UCSD-AML1 (cell line): Measurements from ENCODE around the gene ACER3.
A peak's percentile ranks its signal among the peaks of the same experiment; 100 is the strongest.
"Not testable (repeated sequence)": the region's sequence is repeated elsewhere in the genome, so short reads cannot be mapped to it uniquely, and the experiment has no call there.

ENCODE experiments used
- DNase-seq: peaks from one replicate; lab custom pipeline; 2025; ENCODE audit not compliant: unreplicated experiment; lab: John Stamatoyannopoulos, UW

ACER3 gene

DNA sequence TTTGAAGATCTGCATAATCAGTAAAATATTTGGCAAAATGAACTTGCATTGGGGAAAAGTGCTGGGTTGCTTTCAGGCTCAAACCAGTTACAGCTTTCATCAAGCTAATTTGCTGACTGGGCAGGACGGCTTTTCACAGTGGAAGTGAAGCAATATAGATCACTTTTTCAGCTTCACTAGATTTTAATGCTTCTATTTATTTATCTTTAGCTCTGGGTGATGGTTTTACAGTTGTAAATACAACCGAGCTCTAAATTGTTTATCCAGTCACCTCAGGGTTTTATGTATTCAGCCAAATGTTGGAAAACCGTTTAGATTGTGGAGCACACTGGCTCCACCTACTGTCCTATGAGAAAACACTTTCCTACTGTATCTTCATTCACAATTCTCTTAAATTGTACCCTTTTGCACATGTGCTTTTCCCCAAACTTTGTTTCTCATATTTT lies 58.2 kb downstream of the ACER3 start:
- DNase-seq = no peak

DNA sequence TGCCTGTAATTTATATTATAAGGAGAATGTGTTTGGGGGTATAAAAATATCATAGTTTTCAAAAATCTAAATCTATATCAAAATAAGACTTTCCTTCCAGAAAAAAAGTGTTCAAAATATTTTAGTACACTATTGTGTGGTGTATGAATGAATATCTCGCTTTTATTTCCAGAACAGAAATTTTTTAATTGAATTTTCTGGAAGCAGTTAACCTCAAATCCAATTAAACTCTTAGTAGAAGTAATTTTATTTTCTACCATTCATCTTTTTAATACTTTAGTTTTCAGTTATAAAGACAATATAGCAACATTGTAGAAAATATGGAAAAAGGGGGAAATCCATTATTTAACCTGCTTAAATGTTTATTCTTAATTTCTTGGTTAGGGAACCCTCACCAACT lies 58.7 kb downstream of the ACER3 start:
- DNase-seq = no peak

DNA sequence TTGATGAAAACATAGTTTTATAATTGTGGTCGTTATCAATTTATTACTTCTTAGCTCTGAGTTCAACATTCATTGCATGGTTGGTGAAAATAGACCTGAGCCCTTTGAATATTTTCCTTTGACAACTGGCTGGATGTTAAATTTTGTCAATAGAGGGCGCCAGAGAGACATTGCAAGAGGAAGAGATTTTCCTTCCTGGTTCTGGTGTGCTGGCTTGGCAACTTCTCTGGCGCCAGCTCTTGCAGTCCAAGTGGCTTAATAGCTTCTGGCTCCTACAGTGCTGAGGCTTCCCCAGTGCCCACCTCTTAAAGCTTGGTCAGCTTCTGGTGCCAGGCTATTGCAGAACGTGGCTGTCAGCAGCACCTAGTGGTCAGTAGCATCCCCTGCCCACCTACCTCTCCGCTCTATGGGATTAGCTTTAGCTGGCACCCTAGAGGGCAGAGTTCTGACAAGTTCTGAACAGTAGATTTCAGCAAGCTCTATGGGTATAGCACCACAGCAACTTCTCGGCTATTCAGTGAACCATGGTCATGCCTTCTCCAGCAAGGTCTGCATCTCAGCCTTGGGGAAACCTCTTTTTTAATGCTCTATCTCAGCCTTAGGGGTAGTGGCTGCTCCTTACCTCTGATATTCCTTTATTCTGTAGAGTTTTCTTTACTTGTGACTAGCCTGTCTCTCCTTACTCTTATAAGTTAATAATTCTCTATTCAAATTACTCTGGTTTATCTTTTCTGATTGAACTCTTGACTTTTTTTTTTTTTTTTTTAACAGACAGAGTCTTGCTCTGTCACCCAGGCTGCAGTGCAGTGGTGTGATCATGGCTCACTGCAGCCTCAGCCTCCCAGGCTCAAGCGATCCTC lies 59.4 kb downstream of the ACER3 start:
- peak; percentile 56 for DNase-seq

DNA sequence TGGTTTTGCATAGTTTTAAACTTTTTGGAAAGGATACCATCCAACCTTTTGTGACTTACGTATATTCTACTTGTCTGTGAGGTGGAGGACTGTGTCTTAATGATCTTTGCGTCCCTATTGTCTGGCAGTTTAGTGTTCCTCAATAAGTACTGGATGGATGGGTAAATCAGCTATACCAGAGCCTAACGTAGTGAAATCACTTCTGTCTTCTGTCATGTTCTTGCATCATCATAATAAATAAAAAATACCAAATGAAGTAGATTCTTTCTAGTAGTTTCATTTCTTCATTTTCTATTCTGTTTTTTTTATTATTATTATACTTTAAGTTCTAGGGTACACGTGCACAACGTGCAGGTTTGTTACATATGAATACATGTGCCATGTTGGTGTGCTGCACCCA lies 66.4 kb downstream of the ACER3 start:
- no peak for DNase-seq

DNA sequence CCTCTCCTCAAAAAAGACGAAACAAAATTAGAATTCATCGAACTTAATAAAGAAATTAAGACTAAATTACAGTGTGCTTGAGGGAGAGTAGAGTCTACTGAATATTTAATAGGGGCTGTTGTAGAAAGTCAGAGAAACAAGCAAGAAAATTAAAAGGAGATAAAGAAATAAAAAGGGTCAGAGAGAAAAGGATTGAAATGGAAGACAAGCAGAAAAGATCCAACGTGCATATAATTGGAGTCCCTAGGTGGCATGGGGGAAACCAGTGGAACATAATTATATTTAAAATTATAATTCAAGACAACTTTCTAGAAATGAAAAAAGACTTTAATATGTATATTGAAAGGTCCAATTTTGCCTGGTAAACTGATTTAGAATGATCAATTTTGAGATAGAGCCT lies 74.3 kb downstream of the ACER3 start:
- DNase-seq = no peak

DNA sequence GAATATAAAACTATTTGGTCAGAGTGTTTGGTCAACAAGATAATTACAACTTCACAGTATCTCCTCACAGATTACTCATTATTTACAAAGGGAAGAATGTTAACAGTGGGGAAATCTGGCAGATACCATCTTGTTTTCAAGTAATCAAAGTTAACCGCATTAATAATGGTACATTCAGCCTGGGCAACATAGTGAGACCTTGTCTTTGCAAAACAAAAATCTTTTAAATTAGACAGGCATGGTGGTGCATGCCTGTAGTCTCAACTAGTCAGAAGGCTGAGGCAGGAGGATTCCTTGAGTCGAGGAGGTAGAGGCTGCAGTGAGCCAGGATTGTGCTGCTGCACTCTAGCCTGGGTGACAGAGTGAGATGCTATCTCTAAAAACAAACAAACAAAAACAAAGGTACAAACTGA lies 78.5 kb downstream of the ACER3 start:
- no peak for DNase-seq

DNA sequence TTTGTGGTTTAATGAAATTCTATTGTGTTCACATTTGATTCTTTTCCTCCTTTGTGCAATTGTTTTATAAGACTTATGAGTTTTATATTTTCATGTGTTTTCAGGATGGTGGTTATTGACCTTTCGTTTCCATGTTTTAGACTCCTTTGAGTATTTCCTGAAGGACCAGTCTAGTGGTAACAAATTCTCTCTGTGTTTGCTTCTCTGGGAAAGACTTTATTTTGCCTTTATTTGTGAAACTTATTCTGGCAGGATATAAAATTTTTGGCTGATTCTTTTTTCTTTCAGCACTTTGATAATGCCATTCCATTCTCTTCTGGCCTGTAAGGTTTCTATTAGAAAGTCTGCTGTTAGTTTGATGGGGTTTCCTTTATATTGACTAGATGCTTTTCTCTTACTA lies 83.5 kb downstream of the ACER3 start:
- no peak for DNase-seq

DNA sequence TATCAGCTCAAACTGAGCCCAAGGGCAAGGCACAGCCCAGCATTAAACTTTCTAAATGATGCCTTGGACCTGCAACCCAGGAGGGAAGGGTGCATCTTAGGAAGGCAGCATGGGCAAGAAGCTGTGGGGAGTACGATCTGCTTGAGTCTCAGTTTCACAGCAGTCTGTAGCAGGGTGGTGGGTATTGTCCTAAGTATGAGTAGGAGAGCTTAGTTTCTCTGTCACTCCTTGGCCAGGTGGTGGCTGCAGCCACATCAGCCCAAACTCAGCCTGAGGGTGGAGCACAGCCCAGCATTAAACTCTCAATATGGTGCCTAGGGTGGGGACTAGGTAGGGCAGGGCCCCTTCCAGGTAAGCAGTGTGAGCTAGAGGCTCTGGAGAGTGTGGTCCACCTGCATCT lies 85.5 kb downstream of the ACER3 start:
- DNase-seq = no peak

DNA sequence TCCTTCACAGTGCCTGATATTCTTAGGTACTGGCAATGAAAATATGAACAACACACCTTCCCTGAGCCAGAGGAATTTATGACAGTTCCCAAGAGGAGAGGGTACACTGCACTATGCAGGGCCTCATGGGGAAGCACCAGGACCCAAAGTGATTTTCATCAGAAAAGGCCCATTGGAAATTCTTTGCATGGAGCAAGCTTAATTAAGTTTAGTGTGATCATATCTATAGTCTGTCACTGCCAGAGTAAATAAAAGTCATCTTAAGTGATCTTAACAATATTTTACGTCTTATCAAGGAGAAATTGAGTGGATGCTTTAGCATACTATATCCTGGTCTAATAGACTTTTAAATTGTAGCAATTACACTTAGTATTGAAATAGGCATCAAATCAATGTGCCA lies 86.5 kb downstream of the ACER3 start:
- no peak for DNase-seq

DNA sequence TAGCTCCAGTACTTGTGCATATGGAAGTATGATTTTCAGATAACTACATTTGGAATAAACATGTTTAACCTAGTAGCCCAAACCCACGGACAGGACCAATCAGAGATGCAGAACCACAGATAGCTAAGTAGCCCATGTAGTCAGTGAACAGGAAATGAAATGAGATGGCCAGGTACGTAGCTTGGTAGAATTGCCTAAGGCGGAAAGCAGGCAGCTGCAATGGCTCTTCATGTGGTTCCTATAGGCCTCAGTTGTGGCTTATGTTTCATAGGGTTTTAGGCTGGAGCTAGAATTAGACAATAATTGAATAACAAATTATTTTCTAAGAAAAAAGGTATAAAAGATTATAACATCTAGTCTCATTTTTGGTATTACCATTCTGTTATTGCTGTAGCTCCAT lies 87.1 kb downstream of the ACER3 start:
- DNase-seq = no peak

DNA sequence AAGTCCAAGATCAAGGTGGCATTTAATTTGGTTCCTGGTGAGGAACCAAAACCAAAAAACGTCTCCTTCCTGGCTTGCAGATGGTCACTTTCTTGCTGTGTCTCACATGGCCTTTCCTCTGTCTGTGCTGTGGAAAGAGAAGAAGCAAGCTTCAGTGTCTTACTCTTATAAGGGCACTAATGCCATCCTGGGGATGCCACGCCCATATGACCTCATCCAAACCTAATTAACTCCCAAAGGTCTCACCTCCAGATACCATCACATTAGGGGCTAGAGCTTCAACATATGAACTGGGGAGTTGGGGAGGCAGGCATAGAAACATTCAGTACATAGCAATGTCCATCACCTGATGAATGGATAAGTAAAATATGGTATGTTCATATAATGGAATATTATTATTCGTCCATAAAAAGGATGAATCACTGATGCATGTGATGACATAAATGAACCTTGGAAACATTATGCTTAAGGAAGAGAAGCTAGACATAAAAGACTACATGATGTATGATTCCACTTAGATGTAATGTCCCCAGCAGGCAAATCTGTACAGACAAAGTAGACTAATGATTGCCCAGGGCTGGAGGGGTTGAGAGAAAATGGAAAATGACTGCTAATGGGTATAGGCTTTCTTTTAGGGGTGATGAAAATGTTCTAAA lies 94.9 kb downstream of the ACER3 start:
- no peak for DNase-seq

DNA sequence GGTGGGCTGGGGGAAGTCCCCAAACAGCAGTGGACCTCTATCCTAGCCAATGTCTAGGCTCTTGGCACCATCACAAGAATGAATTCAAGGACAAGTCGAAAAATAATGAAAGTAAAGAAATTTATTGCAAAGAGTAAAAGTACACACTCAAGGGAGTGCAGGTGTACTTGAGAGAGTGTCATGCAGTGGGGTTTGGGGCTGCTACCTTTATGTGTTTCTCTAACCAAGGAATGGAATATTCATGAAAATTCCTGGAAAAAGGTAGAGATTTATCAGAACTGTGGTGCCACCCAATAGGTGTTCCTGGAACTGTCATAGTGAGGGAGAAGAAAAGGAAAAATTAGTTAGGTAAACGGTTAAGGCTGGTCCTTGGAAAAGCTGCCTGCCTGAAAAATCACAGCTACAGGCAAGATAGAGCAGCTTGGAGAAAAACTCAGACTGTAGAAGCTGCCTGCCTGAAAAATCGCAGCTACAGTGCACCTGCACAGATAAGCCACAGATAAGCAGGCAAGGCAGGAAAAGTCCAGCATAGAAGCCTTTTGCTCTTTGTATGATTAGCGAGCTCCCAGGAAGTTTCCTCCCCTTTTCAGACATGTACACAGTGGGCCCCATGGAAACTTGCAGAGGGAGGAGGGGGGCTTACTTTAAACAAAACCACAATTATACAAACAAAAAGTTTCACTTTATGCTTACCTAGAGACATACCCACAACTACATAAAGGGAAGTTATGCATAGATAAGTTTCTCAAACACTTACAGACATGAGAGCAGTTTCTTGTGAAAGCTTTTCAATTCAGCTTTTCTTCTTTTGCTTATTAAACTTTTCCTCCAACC lies 102.1 kb downstream of the ACER3 start:
- DNase-seq = no peak

DNA sequence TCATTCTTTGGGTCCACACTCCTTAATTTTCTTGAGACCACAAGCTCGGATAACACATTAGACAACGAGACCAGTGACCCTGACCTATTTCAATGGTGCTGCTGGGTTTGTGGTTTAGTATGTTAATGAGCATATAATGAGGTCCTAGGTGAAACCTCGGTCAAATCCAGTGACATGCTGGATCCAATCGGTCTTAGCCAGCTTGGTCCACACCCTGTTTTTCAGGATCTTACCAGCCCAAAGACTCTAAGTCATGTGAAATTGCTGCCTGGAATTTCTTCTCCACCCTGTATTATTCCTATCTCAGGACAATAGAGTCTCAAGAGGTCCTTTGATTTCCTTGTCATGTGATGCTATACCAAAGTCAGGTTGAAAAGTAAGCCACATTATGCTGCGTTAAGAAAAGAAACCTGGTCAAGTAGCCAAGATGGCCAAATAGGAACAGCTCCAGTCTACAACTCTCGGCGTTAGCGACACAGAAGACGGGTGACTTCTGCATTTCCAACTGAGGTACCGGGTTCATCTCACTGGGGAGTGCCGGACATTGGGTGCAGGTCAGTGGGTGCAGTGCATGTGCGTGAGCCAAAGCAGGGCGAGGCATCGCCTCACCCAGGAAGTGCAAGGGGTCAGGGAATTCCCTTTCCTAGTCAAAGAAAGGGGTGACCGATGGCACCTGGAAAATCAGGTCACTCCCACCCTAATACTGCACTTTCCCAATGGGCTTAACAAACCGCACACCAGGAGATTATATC lies 102.9 kb downstream of the ACER3 start:
- DNase-seq = not testable (repeated sequence)

DNA sequence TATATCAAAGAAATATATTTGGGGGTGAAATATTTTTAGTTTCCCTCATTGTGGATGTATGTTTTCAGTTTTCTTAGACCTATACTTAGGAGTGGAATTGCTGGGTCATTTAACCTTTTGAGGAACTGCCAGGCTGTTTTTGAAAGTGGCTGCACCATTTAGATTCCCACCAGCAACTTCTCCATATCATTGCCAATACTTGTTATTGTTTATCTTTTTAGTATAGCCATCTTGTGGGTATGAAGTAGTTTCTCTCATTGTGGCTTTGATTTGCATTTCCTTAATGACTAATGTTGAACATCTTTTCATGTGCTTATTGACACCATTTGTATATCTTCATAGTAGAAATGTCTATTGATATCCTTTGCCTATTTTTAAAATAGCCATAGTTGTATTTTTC lies 111.3 kb downstream of the ACER3 start:
- DNase-seq = no peak

DNA sequence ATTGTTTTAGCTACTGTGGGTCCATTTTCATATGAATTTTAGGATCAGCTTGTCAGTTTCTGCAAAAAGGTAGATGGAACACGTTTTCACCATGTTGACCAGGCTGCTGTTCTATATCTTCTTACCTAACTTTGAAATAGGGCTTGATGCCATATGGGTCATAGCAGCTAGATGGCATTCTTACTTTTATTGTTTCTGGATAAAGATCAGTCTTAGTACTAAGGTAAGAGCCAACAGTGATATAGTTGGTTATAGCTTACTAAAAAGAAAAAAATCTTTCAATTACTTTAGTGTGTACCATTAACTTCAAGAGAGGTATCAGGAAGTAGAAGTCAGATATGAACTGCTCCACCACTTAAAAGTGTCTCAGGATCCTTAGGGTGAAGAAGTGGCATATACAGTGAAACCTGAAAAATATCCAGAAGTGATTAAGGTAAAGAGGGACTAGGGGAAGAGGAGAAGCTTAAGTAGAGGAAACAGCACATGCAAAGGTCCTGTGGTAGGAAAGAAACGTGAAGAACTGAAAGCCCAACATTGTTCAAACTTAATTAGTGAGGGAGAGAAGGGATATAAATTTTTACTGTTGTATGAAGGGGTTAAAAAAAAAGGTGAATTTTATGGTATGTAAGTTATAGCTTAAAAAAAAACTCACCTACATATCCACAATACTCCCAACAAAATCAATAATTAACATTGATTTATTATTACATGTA lies 113.6 kb downstream of the ACER3 start:
- DNase-seq = no peak

DNA sequence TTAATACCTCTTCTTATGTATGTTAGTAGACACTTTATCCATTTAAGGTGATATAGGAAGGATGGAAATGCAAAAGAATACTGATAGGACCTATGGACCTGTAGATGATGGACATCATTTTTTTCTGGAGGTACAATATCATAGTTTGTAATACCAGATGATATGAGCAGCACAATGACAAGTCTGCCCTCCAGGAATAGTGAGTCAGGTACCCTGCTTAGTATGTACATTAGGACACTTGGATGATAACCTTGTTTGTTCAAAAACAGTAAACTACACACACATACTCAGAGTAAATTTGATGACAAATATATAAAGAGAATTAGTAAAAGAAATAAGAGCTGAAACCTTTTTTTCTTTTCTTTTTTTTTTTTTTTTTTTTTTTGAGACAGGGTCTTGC lies 114.8 kb downstream of the ACER3 start:
- no peak for DNase-seq

DNA sequence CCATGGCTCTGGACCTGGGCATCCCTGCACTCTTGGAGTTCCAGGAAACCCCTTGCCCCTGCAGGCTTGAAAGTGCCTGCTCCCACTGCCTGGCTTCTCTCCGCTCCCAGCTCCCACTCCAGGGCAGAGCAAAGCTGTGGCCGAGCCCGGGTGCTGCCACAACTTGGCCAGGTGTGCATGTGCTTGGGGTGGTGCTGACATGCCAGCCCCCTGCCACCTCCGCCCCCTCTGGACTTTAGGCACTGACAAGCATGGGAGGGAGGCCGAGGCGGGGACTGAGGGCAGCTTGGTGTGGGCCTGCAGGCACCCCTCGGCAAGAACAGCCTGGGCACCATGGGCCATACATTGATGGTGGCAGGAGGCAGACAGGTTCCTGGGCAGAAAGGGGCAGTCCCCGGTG lies 117.1 kb downstream of the ACER3 start:
- DNase-seq = no peak

DNA sequence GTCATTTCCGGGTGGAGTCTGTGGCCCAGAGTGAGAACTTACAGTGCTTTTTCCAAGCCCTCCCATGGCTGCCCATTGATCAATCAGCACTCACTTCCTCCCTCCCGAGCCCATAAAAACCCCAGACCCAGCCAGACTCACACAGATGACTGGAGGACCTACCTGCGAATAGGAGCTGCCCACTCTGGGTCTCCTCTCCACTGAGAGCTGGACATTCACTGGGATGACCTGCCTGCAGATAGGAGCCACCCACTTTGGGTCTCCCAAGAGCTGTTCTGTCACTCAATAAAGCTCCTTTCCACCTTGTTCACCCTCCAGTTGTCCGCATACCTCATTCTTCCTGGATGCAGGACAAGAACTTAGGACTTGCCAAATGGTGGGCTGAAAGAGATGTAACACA lies 117.5 kb downstream of the ACER3 start:
- no peak for DNase-seq

DNA sequence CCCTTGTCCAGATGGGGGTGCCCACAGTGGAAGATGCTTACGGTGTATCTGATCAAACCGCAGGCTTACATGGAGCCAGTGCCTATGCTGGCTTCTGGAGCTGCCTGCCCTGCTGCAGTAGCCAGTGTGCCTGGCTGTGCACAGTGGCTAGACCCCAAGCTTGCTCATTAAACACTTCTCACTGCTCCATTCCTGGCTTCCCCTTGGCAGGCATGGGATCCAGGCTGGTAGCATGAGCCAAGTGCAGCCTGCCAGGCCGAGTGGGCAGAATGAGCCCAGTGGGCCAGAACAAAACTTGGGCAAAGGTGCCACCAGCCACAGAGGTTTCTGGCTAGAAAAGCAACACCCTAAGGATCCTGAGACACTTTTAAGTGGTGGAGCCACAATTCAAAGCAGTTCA lies 118.1 kb downstream of the ACER3 start:
- DNase-seq = no peak

DNA sequence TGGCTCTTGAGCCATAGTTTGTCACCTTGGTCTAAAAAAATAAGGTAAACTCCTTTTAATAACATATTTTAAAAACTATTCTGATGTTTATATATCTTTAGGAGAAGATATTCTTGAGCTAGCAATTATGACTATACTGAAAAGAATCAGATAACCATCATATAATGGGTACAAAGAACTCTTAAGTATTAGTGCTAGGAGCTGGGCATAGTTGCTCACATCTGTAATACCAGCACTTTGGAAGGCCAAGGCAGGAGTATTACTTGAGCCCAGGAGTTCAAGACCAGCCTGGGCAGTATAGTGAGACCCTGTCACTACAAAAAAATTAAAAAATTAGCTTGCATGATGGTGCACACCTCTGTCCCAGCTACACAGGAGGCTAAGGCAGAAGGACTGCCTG lies 119.5 kb downstream of the ACER3 start:
- DNase-seq = no peak
